OCI-LY7 (cell line): ENCODE measurements around the gene TOMM20. TPM values are rescaled to one million over a fixed set of nuclear protein-coding genes. Genes with fewer than 3 reads are reported as not detected.

Source experiments
- BruUV-seq: library from RNA; stranded (reverse); fragments of 400-500 nt; replicated peaks from 2 replicates; lab custom pipeline; 2021; lab: Mats Ljungman, UMichigan
- CTCF ChIA-PET: fragments of 300-600 bp; sonication (Branson Sonifier 250); formaldehyde crosslinking; loops from one replicate; lab custom pipeline; 2022; ENCODE audit warnings: antibody characterized with exemption; ENCODE audit not compliant: unreplicated experiment; lab: Charles Lee
- POLR2A ChIA-PET: fragments of 300-600 bp; sonication (Branson Sonifier 250); formaldehyde crosslinking; loops from one replicate; lab custom pipeline; 2022; ENCODE audit warnings: antibody characterized with exemption; lab: Charles Lee
- DNase-seq: peaks from one replicate; pipeline ENCODE4 v3.0.0-alpha.2; 2015; ENCODE audit warnings: low spot score
- H2AFZ ChIP-seq: fragments of 200-600 bp; sonication (generic), shearing (Covaris generic); 2 replicates; pipeline ENCODE4 v1.6.1; 2014; ENCODE audit warnings: mild to moderate bottlenecking, antibody characterized with exemption, low read length, moderate library complexity
- H3K27ac ChIP-seq: fragments of 200-600 bp; sonication (generic); 2 replicates; pipeline ENCODE4 v1.5.1; 2014; ENCODE audit warnings: mixed run types, low read depth, mild to moderate bottlenecking, moderate library complexity, low read length, inconsistent platforms; ENCODE audit not compliant: poor library complexity, severe bottlenecking
- H3K36me3 ChIP-seq: fragments of 200-600 bp; sonication (generic); 2 replicates; pipeline ENCODE4 v1.6.1; 2014; ENCODE audit warnings: mild to moderate bottlenecking, antibody characterized with exemption, low read length, moderate library complexity, mixed read lengths; ENCODE audit not compliant: insufficient read depth
- H3K4me1 ChIP-seq: fragments of 200-600 bp; sonication (generic); 2 replicates; pipeline ENCODE4 v1.5.1; 2014; ENCODE audit warnings: mild to moderate bottlenecking, low read length; ENCODE audit not compliant: insufficient read depth, poor library complexity, severe bottlenecking
- H3K4me2 ChIP-seq: fragments of 200-600 bp; sonication (generic); 2 replicates; pipeline ENCODE4 v1.6.1; 2014; ENCODE audit warnings: mild to moderate bottlenecking, low read length
- H3K4me3 ChIP-seq: fragments of 200-600 bp; sonication (generic); 2 replicates; pipeline ENCODE4 v1.5.1; 2014; ENCODE audit warnings: mild to moderate bottlenecking, low read depth, low read length; ENCODE audit not compliant: poor library complexity, severe bottlenecking
- H3K79me2 ChIP-seq: fragments of 200-600 bp; sonication (generic); 2 replicates; pipeline ENCODE4 v1.6.1; 2016; ENCODE audit warnings: low read depth, mild to moderate bottlenecking, low read length, moderate library complexity, mixed read lengths; ENCODE audit not compliant: insufficient read depth
- H3K9me2 ChIP-seq: fragments of 200-600 bp; sonication (generic); 2 replicates; pipeline ENCODE4 v1.6.1; 2016; ENCODE audit warnings: mild to moderate bottlenecking, low read length, mixed read lengths; ENCODE audit not compliant: insufficient read depth
- H3K9me3 ChIP-seq: fragments of 200-600 bp; sonication (generic); 2 replicates; pipeline ENCODE4 v1.6.1; 2014; ENCODE audit warnings: mild to moderate bottlenecking, mixed run types, low read length, mixed read lengths
- H4K20me1 ChIP-seq: fragments of 200-600 bp; sonication (generic); 2 replicates; pipeline ENCODE4 v1.6.1; 2014; ENCODE audit warnings: mild to moderate bottlenecking, antibody characterized with exemption, low read length, moderate library complexity, mixed read lengths; ENCODE audit not compliant: insufficient read depth
- CTCF ChIP-seq: fragments of 200-600 bp; sonication (generic); conservative IDR thresholded peaks from 2 replicates; pipeline ENCODE4 v1.5.1; 2014; ENCODE audit warnings: mild to moderate bottlenecking, antibody characterized with exemption, low read length, moderate library complexity, mixed read lengths
- EZH2phosphoT487 ChIP-seq: fragments of 200-600 bp; sonication (generic); IDR thresholded peaks from 2 replicates; pipeline ENCODE4 v1.6.1; 2018; ENCODE audit warnings: low read depth, borderline replicate concordance, mild to moderate bottlenecking, mixed run types, antibody characterized with exemption, low read length, moderate library complexity, mixed read lengths
- intact Hi-C: fragments of 100-400 bp; cut with micrococcal nuclease; formaldehyde crosslinking; loops from one replicate; pipeline ENCODE4 v1.10.0; 2022; ENCODE audit not compliant: unreplicated experiment
- total RNA-seq, 2 experiments: library from RNA; depleted of rRNA in 1 of 2; stranded (reverse); fragments of >200 nt in 1 of 2; shearing (Covaris generic) in 1 of 2; gene quantifications; 2 replicates each; pipeline ENCODE4 v1.2.3, GENCODE V29; 2014 to 2022

TOMM20 gene
- total RNA-seq, 2 experiments from 2014 or later, result 76.7 to 133 TPM

DNA sequence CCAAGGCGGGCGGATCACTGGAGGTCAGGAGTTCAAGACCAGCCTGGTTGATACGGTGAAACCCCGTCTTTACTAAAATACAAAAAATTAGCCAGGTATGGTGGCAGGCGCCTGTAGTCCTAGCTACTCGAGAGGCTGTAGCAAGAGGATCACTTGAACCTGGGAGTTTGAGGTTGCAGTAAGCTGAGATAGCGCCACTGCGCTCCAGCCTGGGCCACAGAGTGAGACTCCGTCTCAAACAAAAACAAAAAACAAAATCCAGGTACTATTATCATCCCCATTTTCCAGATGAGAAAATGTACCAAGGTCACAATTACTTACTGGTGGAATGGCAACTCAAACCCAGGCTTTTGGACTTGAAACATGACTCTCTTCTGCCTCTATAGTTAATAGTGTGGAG lies 4.5 kb downstream of the TOMM20 start:
- H3K9me2 ChIP-seq, result no peaks in the 10 kb centered on the region
- H3K27ac ChIP-seq, result no peak overlapping the region
- ChIA-PET CTCF (no interaction called here), POLR2A (interaction anchor here (1.1 kb wide), 1 partner anchor 10 kb away, joined by 3 read pairs; no protein-coding TSS in a partner anchor)
- H3K4me1 ChIP-seq, result peaks cover 40% of the 10 kb centered on the region
- BruUV-seq, result no TSS peak
- TF ChIP-seq EZH2phosphoT487 (no peak), CTCF (no peak)
- no peaks in the 10 kb centered on the region for H3K9me3 ChIP-seq
- no peak overlapping the region for H3K4me3 ChIP-seq
- H3K36me3 ChIP-seq, result peaks cover 92% of the 10 kb centered on the region
- peaks cover 49% of the 10 kb centered on the region for H4K20me1 ChIP-seq
- no peak for DNase-seq
- H3K79me2 ChIP-seq, result peaks cover 98% of the 10 kb centered on the region
- H3K4me2 ChIP-seq, result peak overlapping the region; percentile 21; the same call in 1 of the 2 replicates
- no peak overlapping the region for H2AFZ ChIP-seq
- intact Hi-C loops, result no loop called here

- TF ChIP-seq EZH2phosphoT487, result no peak
- no peak for TF ChIP-seq CTCF
- Histone ChIP-seq H3K27ac (no peak overlapping the region), H4K20me1 (peaks cover 44% of the 10 kb centered on the region), H2AFZ (no peak overlapping the region), H3K4me3 (no peak overlapping the region), H3K9me3 (no peaks in the 10 kb centered on the region), H3K4me2 (no peak overlapping the region), H3K4me1 (peaks cover 38% of the 10 kb centered on the region), H3K79me2 (peaks cover 98% of the 10 kb centered on the region), H3K36me3 (peaks cover 99% of the 10 kb centered on the region), H3K9me2 (no peaks in the 10 kb centered on the region)
- intact Hi-C loops, result no loop called here
- no TSS peak for BruUV-seq
- DNase-seq, result no peak
- ChIA-PET CTCF (interaction anchor here (0.5 to 0.6 kb wide), 2 partner anchors 34 to 47 kb away, joined by 3 to 4 read pairs; no protein-coding TSS in a partner anchor), POLR2A (interaction anchor here (0.6 to 2.4 kb wide), 11 partner anchors 9 to 642 kb away, joined by 3 to 13 read pairs (median 4); partner anchors contain the start of gene TBCE)
Observed at GRCh38 chr1:235122348-235122747, 6.3 kb downstream of the TOMM20 start.

DNA sequence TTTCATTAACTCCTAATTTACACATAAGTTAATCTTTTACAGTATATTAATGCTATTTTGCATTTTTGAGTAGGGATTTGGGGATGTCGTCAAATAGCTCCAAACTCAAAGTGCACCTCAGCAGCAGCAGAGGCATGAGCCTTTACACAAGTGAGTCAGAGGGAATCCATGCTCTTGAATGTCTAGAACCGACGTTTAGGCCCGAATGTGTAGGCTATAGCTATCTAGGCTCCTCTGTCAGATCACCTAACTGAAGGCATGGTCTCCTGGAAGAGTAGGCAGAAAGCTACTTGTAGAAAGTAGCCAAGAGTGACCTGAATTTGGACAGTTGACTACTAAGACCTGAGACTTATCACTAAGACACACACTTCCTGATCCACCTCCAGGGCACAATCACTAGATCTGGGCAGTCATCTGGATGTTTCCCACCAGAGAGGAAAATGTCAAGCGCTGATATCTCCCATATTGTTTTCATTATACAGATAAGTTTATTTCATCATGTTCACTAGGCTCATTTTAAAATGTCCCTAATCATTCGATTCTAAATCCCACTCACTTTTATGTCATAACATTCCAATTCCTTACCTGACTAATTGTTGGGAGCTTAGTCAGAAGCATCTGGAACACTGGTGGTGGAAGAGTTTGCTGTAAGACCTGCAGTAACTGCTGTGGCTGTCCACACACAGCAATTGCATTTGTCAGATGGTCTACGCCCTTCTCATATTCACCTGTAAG lies 15.3 kb downstream of the TOMM20 start:
- Histone ChIP-seq H3K27ac (no peak overlapping the region), H3K9me3 (no peaks in the 10 kb centered on the region), H2AFZ (no peak overlapping the region), H3K4me2 (no peak overlapping the region), H3K4me3 (no peak overlapping the region), H3K4me1 (no peaks in the 10 kb centered on the region), H3K36me3 (peaks cover 99% of the 10 kb centered on the region), H3K9me2 (no peaks in the 10 kb centered on the region), H3K79me2 (peaks cover 48% of the 10 kb centered on the region; the same call in 1 of the 2 replicates), H4K20me1 (peaks cover 6% of the 10 kb centered on the region; the same call in 1 of the 2 replicates)
- DNase-seq, result no peak
- POLR2A ChIA-PET, result interaction anchor here (1.0 to 1.4 kb wide), 2 partner anchors 8 to 11 kb away, joined by 3 to 7 read pairs; no protein-coding TSS in a partner anchor
- no TSS peak for BruUV-seq
- intact Hi-C loops, result no loop called here
- CTCF ChIA-PET, result no interaction called here
- no peak for TF ChIP-seq CTCF
